22Rv1 (cell line): ENCODE measurements around the gene KIAA1549.
"Not testable (repeated sequence)": the region's sequence is repeated elsewhere in the genome, so short reads cannot be mapped to it uniquely, and the experiment has no call there.

Experiments used
- ZFX ChIP-seq: fragments of 450-650 bp; IDR thresholded peaks from 2 replicates; pipeline ENCODE4 v1.6.1; 2017; ENCODE audit warnings: antibody characterized with exemption, borderline replicate concordance
- TF ChIP-seq, protein P1 (sequence below): fragments of 450-650 bp; IDR thresholded peaks from 2 replicates; pipeline ENCODE4 v1.5.1; 2017; ENCODE audit warnings: mild to moderate bottlenecking

DNA sequence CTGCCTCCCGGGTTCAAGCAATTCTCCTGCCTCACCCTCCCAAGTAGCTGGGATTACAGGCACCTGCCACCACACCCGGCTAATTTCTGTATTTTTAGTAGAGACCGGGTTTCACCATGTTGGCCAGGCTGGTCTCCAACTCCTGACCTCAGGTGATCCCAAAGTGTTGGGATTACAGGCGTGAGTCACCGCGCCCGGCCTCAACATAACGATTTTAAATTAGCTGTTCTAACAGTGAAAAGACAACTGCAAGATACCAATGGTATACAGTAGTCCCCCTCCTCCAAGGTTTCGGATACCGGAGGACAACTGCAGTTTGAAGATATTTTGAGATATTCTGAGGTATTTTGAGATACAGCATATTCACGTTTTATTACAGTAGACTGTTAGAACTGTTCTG is 5.0 kb downstream of the KIAA1549 start:
- TF ChIP-seq, protein P1, sequence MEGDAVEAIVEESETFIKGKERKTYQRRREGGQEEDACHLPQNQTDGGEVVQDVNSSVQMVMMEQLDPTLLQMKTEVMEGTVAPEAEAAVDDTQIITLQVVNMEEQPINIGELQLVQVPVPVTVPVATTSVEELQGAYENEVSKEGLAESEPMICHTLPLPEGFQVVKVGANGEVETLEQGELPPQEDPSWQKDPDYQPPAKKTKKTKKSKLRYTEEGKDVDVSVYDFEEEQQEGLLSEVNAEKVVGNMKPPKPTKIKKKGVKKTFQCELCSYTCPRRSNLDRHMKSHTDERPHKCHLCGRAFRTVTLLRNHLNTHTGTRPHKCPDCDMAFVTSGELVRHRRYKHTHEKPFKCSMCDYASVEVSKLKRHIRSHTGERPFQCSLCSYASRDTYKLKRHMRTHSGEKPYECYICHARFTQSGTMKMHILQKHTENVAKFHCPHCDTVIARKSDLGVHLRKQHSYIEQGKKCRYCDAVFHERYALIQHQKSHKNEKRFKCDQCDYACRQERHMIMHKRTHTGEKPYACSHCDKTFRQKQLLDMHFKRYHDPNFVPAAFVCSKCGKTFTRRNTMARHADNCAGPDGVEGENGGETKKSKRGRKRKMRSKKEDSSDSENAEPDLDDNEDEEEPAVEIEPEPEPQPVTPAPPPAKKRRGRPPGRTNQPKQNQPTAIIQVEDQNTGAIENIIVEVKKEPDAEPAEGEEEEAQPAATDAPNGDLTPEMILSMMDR = not testable (repeated sequence)
- not testable (repeated sequence) for TF ChIP-seq ZFX
